GM04503 (cell line): ENCODE measurements around the gene PM20D2.
"Not testable (repeated sequence)": the region's sequence is repeated elsewhere in the genome, so short reads cannot be mapped to it uniquely, and the experiment has no call there.

Experiments used
- DNase-seq: peaks from one replicate; pipeline ENCODE4 v3.0.0-alpha.2; 2012; ENCODE audit warnings: low read depth

PM20D2 gene, protein sequence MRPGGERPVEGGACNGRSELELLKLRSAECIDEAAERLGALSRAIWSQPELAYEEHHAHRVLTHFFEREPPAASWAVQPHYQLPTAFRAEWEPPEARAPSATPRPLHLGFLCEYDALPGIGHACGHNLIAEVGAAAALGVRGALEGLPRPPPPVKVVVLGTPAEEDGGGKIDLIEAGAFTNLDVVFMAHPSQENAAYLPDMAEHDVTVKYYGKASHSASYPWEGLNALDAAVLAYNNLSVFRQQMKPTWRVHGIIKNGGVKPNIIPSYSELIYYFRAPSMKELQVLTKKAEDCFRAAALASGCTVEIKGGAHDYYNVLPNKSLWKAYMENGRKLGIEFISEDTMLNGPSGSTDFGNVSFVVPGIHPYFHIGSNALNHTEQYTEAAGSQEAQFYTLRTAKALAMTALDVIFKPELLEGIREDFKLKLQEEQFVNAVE

DNA sequence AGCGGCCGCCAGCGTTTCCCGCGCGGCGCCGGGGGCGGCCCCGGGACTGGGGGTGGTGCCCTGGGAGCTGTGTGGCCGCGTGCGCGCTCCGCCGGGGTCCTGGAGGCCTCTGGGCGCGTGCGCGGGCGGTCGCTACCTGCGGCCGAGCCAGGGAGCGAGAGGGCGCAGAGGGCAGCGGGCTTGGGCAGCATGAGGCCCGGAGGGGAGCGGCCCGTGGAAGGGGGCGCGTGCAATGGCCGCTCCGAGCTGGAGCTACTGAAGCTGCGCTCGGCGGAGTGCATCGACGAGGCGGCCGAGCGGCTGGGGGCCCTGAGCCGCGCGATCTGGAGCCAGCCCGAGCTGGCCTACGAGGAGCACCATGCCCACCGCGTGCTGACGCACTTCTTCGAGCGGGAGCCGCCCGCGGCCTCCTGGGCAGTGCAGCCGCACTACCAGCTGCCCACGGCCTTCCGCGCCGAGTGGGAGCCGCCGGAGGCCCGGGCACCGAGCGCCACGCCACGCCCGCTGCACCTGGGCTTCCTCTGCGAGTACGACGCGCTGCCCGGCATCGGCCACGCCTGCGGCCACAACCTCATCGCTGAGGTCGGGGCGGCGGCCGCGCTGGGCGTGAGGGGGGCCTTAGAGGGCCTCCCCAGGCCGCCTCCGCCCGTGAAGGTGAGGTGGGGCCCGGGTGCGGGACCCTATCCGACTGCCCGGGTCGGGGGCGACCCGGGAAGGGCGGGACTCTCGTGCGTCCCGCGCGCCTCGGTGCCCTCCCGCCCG, at the start of gene PM20D2:
TSS of gene PM20D2 (plus strand) at position 100 of the 762 bp plus-strand sequence. CDS start at position 190, 90 bp downstream.
- no peak for DNase-seq

DNA sequence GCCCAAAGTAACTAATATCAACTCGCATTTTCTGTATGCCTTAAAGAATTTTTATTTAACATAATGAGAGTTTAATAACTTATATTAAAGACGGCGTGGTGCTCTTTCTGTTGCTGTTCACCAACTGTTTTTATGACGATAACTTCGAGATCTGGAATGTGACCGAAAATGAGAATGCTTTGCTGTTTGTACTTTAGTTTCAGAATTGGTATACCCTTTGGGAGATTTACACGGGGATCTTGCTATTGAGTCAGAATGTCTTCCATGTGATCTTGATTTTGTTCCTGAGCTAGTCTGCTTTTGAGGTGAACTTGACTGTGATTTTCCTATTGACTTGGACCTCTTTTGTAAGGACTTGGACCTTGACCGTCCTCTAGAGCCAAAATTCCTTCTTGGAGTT, 47.4 kb upstream of the PM20D2 start:
- DNase-seq: no peak

DNA sequence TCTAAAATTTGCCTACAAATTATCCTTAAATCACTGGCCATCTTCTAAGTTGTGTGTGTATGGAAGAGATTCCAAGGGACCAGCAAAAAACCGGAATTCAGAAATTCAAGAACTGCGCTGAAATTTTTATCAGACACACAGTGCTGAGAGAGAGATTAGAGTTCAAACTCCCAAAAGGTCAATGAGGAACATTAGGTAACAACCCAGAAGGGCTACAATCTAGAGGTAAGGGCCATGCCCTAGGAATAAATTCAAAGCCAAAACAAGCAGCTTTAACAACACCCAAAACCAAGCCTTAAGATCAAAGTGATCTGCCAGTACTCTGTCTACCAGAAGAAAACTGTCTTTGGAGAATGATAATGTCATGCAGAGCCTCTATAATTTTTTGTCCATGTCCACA, 45.7 kb upstream of the PM20D2 start:
- no peak for DNase-seq

DNA sequence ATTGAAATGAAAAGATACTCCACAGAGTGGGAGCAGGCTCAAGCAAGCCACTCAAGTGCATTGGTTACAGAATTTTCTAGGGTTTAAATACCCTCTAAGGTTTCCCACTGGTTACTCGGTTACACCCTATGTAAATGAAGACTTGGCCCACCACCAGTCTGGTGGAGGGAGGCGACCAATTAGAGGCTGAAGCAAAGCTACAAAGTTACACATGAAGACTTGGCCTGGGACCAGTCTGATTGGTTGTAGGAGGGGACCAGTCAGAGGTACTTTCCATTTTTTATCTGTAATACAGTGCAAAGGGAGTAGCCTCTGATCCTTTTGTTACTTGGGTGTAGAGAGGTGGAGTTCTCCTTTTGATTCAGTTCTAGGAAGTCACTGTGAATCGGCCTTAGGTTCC, 35.6 kb upstream of the PM20D2 start:
- DNase-seq: no peak

DNA sequence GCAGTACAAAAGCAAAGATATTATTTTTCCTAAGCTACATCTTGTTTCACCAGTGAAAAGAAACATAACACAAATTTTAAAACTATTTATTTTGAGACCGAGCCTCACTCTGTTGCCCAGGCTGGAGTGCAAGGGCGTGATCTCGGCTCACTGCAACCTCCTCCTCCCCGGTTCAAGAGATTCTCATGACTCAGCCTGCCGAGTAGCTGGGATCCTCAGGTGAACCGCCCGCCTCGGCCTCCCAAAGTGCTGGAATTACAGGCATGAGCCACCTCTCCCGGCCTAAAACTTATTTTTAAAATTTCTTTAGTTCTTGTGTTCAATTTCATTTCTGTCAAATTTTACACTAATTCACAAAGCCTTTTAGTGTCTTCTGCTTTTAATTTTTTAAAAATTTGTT, 33.9 kb upstream of the PM20D2 start:
- DNase-seq: no peak

DNA sequence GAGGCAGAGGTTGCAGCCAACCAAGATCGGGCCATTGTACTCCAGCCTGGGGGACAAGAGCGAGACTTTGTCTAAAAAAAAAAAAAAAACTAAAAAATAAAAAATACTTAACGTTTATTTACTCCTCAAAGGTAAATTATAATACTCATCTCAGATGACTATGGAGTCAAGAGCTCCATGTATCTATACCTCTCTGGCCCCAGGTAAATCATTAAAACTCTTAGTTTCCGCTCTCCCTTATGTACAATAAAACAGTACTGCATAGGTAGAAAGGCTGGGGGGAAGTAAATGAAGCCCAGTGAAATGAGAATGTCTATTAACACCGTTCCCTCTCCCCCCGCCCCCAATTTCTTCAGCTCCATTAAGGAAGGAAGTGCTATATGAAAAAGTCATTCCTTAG, 29.2 kb upstream of the PM20D2 start:
- no peak for DNase-seq

DNA sequence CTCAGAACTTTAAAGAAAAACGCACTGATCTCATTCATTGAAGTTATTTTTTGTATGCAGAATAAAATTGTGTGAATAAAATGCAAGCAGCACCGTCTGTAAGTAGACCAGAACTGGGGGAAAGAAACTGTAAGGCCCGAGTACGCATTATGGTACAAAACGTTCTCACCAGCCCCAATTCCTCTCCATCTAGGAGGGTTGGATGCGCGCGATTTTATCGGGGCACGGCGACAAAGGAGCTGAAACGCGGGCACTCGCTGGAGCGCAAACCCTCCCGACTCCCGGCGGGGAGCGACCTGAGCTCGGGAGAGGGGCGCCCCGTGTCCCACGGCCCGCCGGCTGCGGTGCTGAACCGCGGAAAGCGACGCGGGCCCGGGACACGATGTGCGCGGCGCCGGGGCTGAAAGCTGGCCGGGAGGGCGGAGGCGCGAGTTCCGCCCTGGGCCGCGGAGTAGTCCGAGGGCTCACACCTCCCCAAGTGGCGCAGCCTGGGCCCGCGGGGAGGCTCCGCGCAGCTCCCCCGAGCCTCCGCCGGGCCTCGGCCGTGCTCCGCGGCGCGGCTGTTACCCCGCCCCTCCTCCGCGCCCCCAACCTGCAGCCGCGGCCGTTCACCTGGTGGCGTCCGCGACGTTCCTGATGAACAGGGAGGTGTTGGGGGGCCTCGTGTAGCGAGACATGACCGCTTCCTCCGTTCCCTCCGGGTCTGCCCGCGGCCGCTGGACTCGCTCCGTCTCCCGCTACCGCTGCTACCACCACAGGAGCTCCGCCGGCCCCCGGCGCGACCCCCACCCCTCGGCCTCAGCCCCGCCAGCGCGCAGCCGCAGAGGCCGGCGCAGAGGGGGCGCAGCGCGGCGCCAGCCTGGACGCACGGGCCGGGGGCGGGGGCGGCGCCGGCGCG, 28.4 kb upstream of the PM20D2 start, which contains the start of gene SRSF12:
TSS of gene SRSF12 (minus strand) at position 861 of the 898 bp plus-strand sequence. CDS start at position 677, 184 bp downstream.
- DNase-seq: no peak

DNA sequence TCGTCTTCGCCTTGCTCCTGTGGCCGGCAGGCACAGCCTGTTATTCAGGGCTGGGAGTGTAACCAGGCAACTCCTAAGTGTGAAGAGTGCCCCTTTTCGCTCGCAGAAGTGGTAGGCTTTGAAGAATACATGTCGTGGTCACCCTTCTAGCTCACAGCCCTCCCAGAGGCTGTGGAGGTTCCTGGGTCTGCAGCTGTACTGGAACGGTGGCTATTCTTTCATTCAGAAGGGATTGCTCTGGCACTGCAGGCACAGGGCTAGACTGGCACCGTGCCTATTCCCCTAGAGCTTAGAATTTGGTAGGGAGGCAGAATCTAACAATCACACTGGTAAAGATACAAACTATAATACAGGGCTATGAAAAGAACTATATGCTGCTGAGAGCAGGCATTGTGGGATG, 26.9 kb upstream of the PM20D2 start:
- DNase-seq: no peak

DNA sequence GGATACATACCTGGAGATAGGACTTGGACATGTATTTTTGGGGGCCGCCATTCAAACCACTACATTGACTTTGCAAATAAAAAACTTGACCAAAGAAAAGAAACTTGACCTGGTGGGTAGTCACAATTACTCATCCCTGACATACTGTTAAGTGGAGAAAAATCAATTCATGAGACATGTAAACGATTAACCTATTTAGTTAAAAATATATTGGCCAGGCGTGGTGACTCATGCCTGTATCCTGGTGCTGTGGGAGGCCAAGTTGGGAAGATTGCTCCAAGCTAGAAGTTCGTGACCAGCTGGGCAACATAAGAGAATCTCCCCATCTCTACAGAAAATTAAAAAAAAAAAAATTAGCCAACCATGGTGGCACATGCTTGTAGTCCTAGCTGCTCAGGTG, 25.5 kb upstream of the PM20D2 start:
- no peak for DNase-seq

DNA sequence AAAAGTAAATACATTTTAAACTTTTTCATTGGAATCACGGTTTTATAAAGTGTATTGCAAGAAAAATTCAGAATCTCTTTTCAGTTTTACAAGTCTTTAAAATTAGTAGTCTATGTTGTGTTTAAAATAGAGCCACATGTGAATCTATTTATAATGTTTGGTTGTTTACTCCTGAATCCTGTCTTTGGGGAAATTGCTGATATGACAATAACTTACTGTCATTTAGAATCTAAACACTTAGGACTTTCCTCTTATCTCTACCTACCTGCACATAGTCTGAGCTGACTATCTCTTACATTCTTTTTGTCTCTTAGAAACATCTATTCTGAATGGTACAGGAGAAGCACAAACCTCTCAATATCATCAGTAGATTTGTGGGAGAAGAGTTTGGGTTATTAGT, 23.9 kb upstream of the PM20D2 start:
- no peak for DNase-seq

DNA sequence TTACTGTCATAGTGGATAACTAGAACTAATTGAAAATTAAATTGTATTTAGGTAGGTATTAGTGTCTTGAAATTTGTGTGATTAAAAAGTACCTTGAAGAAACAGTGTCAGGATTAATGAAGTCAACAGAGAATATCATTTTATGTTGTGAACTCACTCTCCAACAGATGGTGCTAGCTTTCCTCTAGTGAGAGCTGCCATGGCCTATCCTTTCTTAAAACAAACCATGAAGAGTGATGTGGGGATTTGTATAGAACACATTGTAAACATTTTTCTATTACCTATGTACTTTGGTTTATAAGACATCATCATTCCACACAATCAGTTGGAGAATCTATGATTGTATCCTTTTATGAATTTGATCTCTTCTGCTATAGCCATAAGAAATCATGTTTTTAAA, 23.2 kb upstream of the PM20D2 start:
- DNase-seq: no peak

DNA sequence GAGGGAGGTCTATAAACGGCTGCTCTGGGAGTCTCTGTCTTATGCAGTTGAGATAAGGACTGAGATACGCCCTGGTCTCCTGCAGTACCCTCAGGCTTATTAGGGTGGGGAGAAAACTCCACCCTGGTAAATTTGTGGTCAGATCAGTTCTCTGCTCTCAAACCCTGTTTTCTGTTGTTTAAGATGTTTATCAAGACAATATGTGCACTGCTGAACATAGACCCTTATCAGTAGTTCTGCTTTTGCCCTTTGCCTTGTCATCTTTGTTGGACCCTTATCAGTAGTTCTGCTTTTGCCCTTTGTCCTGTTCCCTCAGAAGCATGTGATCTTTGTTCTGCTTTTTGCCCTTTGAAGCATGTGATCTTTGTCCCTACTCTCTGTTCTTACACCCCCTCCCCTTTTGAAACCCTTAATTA, 17.6 kb upstream of the PM20D2 start:
- not testable (repeated sequence) for DNase-seq

DNA sequence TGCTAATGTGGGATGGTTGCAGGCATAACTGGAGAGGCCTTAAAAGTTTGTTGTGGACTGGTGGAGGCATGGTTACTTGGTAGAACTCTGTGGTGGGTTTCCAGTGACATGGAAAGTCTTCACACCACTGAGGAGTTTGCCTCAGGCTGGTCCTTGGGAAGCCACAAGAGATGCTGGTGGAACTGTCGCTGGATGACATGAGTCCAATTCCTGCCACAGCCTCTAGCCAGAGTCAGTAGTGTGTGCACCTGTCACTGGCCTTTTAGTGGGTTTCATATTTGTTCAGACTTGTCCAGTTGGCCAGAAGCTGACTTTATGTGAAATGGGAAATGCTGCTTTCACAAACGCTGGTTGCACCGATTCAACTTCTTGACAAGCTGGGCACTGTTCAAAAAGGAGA, 14.3 kb upstream of the PM20D2 start:
- no peak for DNase-seq

DNA sequence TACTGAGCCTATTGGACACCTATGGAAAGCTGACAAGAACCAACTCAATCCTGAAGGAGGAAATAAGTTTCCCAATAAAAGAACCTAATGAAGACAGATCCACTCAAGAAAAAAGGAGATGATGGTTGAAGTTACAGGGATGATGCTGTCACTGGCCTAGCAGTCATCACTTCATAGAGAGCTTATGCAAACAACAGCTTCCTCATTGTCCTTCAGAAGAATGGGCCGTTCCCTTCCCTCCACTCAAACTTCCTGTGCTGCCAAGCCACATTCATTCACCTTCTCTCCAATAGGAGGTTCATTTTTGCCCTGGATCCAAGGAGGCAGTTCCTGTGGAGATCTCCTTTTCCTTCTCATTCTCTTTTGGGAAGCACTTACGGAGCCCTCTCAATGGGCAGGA, 13.8 kb upstream of the PM20D2 start:
- DNase-seq: no peak

DNA sequence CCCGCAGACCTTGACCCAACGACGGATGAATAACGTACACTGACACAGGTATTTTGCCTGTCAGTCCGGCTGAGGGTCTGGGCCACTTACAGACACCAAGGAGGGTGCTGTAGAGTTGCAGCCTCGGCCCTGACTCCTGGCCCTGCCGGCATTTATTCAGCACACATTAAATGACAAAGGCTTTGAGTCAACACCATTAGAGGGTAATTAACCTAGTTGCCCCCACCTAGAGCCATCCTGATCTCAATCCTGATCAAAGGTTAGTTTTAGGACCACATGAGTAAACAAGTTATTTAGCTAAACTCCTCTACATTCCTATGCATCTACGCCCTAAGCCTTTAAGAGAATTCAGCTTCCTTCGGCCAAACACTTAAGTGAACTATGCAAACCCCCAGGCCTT, 11.9 kb upstream of the PM20D2 start:
- no peak for DNase-seq

DNA sequence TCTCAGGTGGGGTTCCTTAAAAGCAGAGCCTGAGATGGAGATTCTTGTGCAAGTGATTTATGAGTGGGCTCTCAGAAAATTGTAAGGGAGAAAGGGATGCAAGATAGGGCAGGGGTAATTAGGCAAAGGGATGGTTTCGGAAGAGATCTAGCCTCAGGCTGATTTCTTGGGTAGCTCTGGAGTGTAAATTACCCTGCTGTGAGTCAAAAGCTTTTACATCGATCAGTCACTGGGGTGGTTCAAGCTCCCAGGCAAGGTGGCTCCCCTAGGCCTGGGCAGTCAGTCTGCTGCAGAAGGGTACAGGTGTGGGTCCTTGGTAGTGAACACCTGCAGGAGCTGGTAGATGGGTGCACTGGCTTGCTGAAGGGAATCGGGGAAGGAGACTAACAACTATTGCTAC, 11.1 kb upstream of the PM20D2 start:
- no peak for DNase-seq

DNA sequence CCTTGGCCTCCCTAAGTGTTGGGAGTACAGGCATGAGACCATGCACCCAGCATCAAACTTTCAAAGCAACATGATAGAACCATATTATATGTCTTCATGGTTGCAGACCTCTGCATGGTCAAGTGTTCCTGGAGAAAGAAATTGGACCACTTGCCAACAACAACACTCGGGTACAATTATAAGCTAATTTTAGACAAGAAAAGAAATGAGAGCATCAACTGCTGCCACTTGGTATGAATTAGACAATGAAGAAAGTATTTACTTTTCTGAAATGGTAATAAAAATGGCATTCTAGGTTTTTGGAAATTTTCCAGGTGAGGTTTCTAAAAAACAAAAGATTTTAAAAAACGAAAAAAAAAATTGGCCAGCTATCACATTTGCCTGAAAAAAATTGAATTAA, 7.7 kb upstream of the PM20D2 start:
- DNase-seq: no peak

DNA sequence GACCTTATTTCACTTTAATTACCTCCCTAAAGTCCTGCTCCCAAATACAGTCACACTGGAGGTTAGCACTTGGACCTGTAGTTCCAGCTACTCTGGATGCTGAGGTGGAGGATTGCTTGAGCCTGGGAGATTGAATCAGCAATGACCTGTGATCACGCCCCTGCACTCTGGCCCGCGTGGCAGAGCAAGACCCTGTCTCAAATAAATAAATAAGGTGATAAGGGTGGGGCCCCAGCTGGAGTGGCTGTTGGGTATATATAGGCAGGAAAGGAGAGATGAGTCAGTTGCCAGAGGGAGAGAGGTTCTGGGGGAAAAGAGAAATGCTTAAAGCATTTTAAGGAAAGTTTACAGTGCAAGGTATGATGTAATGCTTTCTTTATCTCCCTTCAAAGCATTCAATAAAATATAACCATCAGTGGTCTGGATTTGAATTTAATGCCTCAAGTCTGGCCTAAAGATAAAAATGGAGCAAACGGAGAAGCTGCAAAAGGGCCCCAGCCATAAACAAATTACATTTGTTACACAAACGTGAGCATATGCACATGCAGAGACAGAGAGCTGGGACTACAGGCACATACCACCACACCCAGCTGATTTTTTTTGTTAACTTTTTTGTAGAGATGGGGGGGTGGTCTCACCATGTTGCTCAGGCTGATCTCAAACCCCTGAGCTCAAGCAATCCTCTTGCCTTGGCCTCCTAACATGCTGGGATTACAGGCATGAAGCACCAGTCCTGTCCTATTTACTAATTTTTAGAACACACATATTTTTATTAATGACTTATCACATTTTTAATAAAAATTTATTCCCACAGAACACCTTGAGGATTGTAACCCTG, 6.1 kb upstream of the PM20D2 start:
- DNase-seq: no peak

DNA sequence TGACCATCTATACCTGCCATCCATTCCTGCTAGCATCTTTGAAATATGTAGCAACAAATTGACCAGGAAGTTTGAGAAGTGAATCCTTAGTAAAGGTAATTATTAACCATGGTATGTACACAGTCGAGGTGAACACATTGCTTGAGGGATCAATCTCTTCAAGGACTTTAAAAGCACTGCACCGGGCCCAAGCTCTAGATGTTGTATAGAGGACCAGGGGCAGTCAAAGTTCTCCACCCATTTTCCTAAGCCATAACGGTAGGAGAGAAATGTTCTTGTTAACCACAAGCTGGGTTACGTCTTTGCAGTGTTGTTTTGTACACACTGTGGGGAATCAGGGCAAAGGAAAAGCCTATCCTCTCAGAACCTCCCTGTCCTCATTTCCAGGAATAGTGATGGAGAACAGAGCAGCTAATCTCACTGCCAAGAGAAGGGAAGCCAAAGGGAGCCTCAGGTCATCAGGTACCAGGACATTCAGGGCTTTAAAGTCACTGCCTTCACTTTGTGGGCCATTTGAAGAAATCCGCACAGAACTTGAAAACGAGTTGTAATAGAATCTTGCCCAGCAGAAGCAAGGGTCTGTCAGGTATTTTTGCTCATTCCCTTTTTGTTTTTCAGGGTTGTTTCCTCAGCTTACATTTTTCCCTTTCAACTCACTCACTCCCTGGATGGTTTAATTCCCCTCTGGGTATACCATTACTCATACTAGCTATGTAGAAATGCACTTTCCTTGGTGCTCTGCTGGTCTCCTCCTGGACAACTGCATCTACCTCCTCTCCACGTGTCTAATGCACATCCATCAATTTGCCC, 5.3 kb upstream of the PM20D2 start:
- DNase-seq: no peak

DNA sequence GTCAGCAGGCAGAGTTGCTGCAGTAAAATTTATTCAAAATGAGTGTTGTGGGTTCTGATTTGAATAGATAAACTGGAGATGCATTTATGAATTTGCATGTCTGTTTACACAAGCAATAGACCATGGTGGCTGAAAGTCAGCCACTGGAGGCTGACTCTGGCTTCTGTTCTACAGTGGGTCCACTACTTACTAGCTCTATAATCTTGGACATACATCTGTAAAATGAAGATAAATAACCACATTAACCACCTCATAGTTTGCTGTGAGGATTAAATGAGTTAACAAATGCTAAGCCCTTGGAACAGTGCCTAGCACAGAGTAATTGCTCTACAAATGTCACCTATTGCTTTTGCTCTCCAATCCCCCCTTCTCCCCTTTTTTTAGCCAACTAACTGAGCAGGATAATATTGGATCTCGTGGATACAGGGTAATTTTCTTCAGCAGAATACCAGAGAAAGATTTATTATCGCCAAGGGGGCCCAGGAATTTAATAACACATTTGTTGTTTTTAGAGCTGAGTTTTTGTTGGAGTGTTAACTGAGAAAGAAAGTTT, 1.4 kb upstream of the PM20D2 start:
- no peak for DNase-seq
